Kidney (tissue), 14 donors: ENCODE results near the gene PARP14. TPM values are rescaled to one million over a fixed set of nuclear protein-coding genes. Genes with fewer than 3 reads are reported as not detected.
"Not testable (repeated sequence)": the region's sequence is repeated elsewhere in the genome, so short reads cannot be mapped to it uniquely, and the experiment has no call there.

Experiments used
- DNase-seq, 5 donors: peaks; one replicate each; pipeline ENCODE4 v3.0.0-alpha.2; 2013 to 2020
- FAIRE-seq: peaks from 2 replicates; lab custom pipeline; 2012; peaks lifted over from hg19 to GRCh38; lab: Jason Lieb, UNC
- H3K27ac ChIP-seq, 2 donors: one replicate each; pipeline ENCODE4 v1.7.0; 2013; ENCODE audit warnings: low read depth in 2 of 2, low read length in 2 of 2, inconsistent platforms in 1 of 2
- H3K27me3 ChIP-seq: one replicate; pipeline ENCODE4 v1.7.1; 2013; ENCODE audit warnings: low read length, inconsistent platforms; ENCODE audit not compliant: control insufficient read depth, insufficient read depth
- H3K36me3 ChIP-seq, 3 donors: one replicate each; pipeline versions ENCODE4 v1.7.0 to v1.7.1; 2013; ENCODE audit warnings: low read length in 3 of 3, control low read depth in 1 of 3, inconsistent platforms in 1 of 3; ENCODE audit not compliant: insufficient read depth in 3 of 3, control insufficient read depth in 2 of 3
- H3K4me1 ChIP-seq, 3 donors: one replicate each; pipeline versions ENCODE4 v1.7.0 to v1.7.1; 2013; ENCODE audit warnings: low read length in 3 of 3, inconsistent platforms in 1 of 3, low read depth in 1 of 3; ENCODE audit not compliant: control insufficient read depth in 2 of 3, insufficient read depth in 2 of 3
- H3K4me3 ChIP-seq, 3 donors: one replicate each; pipeline versions ENCODE4 v1.7.0 to v1.8.1; 2013; ENCODE audit warnings: low read length in 3 of 3, control low read depth in 1 of 3, inconsistent platforms in 1 of 3
- H3K9ac ChIP-seq, 3 donors: one replicate each; pipeline versions ENCODE4 v1.7.0 to v1.7.1; 2013; ENCODE audit warnings: low read length in 3 of 3, control low read depth in 1 of 3, inconsistent platforms in 1 of 3
- H3K9me3 ChIP-seq, 3 donors: one replicate each; pipeline versions ENCODE4 v1.7.0 to v1.7.1; 2013; ENCODE audit warnings: low read length in 3 of 3, control low read depth in 1 of 3, inconsistent platforms in 1 of 3; ENCODE audit not compliant: control insufficient read depth in 2 of 3, insufficient read depth in 1 of 3
- CTCF ChIP-seq: IDR thresholded peaks from 3 replicates; pipeline ENCODE4 v1.5.1; 2012; ENCODE audit warnings: mild to moderate bottlenecking, moderate library complexity, borderline replicate concordance; ENCODE audit not compliant: insufficient read depth; ENCODE audit errors: extremely low read depth
- intact Hi-C: fragments of 100-400 bp; cut with DNase I; formaldehyde crosslinking; loops from one replicate; pipeline ENCODE4 v1.11.1; 2022
- polyA plus RNA-seq: library from polyadenylated mRNA; stranded (reverse); fragments of 350-450 nt; fragmentation: Illumina TruSeq; extraction: RNeasy Lipid Tissue Mini Kit (QIAGEN cat#74804); gene quantifications from one replicate; pipeline ENCODE4 v1.2.3, GENCODE V29; 2014; ENCODE audit warnings: low read depth, low replicate concordance; ENCODE audit not compliant: insufficient read depth
- total RNA-seq: library from RNA; stranded (reverse); fragmentation: NEBNext Ultra II Directional; extraction: Animal tissue kit (Norgen Biotek cat#: 25700); gene quantifications from one replicate; pipeline ENCODE4 v1.2.1, GENCODE V29; 2021
- donor health status: control.
- donor health status: control.
- donor health status: control.
- donor health status: control.
- donor health status: control.
- donor health status: DM: yes; HTN: yes; CAD: no.
- donor health status: Normal renal cell carcinoma (clear cell type).

The PARP14 gene
- total and polyA plus RNA-seq, 2 donors from 2014 or later: 14.9 to 64.0 TPM

GRCh38 chr3:122728756-122729514 is 48.3 kb downstream of the PARP14 start:
- TF ChIP-seq CTCF: no peak
- no peak overlapping the region for H3K4me3 ChIP-seq
- DNase-seq (no peak), FAIRE-seq (no peak)
- no peak overlapping the region for H3K27ac ChIP-seq
- H3K9me3 ChIP-seq: no peaks in the 10 kb centered on the region
- intact Hi-C loops: no loop called here
- H3K27me3 ChIP-seq: no peaks in the 10 kb centered on the region
- peaks cover 0 to 2% (median 0%) of the 10 kb centered on the region in 3 donors for H3K36me3 ChIP-seq
- H3K4me1 ChIP-seq: no peaks in the 10 kb centered on the region
- H3K9ac ChIP-seq: no peak overlapping the region

GRCh38 chr3:122730240-122730639 is 49.6 kb downstream of the PARP14 start:
- DNase-seq (no peak), FAIRE-seq (no peak)
- Histone ChIP-seq H3K9me3 (no peaks in the 10 kb centered on the region), H3K4me3 (no peak overlapping the region), H3K4me1 (no peaks in the 10 kb centered on the region), H3K27ac (no peak overlapping the region), H3K36me3 (peaks cover 0 to 2% (median 0%) of the 10 kb centered on the region in 3 donors), H3K27me3 (no peaks in the 10 kb centered on the region), H3K9ac (no peak overlapping the region)
- intact Hi-C loops: no loop called here
- TF ChIP-seq CTCF: no peak

GRCh38 chr3:122732682-122733525 is 52.3 kb downstream of the PARP14 start:
- H3K9ac ChIP-seq, DNase-seq, H3K4me1 ChIP-seq, H3K27me3 ChIP-seq, FAIRE-seq, intact Hi-C loops, H3K27ac ChIP-seq, H3K9me3 ChIP-seq, H3K36me3 ChIP-seq, H3K4me3 ChIP-seq: not testable (repeated sequence)

GRCh38 chr3:122739172-122739571 is 58.5 kb downstream of the PARP14 start:
- Histone ChIP-seq H3K4me1 (no peaks in the 10 kb centered on the region), H3K36me3 (peaks cover 2 to 9% (median 5%) of the 10 kb centered on the region in 3 donors), H3K9me3 (peaks cover 0 to 3% (median 0%) of the 10 kb centered on the region in 3 donors), H3K9ac (no peak overlapping the region), H3K4me3 (no peak overlapping the region), H3K27me3 (no peaks in the 10 kb centered on the region), H3K27ac (no peak overlapping the region)
- no peak for FAIRE-seq
- DNase-seq: no peak
- no peak for TF ChIP-seq CTCF
- intact Hi-C loops: no loop called here
